Measurements from ENCODE around the gene OCIAD1. TPM values are rescaled to one million over a fixed set of nuclear protein-coding genes. Genes with fewer than 3 reads are reported as not detected.

The OCIAD1 gene
- total RNA-seq, 1 donor from 2014 or later, result 148 TPM

DNA sequence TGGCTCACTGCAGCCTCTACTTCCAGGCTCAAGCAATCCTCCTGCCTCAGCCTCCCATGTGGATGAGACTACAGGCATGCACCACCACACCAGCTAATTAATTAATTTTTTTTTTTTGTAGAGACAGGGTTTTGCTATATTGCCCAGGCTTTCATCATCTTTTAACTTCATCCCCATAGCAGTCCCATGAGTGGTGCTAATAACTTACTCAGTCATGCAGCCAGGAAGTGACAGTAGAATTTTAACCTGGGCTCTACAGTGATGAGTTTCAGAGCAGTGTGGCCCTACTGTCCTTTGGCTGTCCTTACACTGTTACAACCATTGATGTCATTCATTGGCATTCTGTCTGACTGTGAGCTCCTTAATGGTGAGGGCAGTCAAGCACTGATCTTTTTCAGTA is 79.6 kb downstream of the OCIAD1 start:
- DNase-seq (ENCODE audit: extremely low spot score, unreplicated experiment), result no peak
- Mint-ChIP-seq H3K36me3 (no peaks in the 10 kb centered on the region), H3K4me3 (no peak overlapping the region), H3K4me1 (ENCODE audit: unreplicated experiment) (peaks cover 4% of the 10 kb centered on the region), H3K27me3 (peaks cover 3% of the 10 kb centered on the region), H3K9me3 (no peaks in the 10 kb centered on the region), H3K27ac (no peak overlapping the region)
- TF ChIP-seq, protein P1, sequence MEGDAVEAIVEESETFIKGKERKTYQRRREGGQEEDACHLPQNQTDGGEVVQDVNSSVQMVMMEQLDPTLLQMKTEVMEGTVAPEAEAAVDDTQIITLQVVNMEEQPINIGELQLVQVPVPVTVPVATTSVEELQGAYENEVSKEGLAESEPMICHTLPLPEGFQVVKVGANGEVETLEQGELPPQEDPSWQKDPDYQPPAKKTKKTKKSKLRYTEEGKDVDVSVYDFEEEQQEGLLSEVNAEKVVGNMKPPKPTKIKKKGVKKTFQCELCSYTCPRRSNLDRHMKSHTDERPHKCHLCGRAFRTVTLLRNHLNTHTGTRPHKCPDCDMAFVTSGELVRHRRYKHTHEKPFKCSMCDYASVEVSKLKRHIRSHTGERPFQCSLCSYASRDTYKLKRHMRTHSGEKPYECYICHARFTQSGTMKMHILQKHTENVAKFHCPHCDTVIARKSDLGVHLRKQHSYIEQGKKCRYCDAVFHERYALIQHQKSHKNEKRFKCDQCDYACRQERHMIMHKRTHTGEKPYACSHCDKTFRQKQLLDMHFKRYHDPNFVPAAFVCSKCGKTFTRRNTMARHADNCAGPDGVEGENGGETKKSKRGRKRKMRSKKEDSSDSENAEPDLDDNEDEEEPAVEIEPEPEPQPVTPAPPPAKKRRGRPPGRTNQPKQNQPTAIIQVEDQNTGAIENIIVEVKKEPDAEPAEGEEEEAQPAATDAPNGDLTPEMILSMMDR (conservative IDR thresholded peaks at IDR 0.05), result no peak

Other genes with a start within 250 kb of the OCIAD1 start
- gene FRYL, start 50.8 kb upstream of the OCIAD1 start, total RNA-seq (ENCODE audit: low replicate concordance), result 43.1 and 50.0 TPM in 2 replicates
- gene OCIAD2, start 75.7 kb downstream of the OCIAD1 start, total RNA-seq (ENCODE audit: low replicate concordance), result 41.5 and 66.3 TPM in 2 replicates
- not detected in 2 replicates for gene CWH43, start 155.2 kb downstream of the OCIAD1 start, total RNA-seq (ENCODE audit: low replicate concordance)